HL-60/S4 treated with retinoic acid at 250 ng/mL for 4 days and 3 days (cell line): ENCODE measurements around the gene HDAC8.

ENCODE experiments used
- in situ Hi-C: fragments of 300-500 bp; cut with MboI; formaldehyde crosslinking; loops from 2 replicates; pipeline ENCODE4 v1.7.0; 2022; ENCODE audit warnings: low sequenced_read_pairs

HDAC8 gene

GRCh38 chrX:72340041-72340440, 232.6 kb downstream of the HDAC8 start:
- in situ Hi-C loops = no loop called here

DNA sequence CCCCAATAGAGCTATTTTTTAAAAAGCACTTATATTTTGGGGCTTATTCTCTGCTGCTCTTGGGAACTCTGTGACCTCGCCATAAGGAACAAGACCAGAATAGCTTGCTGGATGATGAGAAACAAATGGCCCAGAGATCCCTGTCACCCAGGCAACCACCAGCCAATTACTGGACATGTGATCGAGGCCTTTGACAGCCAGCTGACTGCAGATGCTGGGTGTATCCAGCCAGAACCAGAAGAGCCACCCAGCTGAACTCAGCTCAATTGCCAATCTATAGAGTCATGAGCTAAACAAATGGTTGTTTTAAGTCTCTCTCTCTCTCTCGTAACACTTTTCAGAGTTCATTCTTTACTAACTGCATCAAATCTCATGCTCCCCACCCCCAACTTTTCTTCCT, 242.5 kb downstream of the HDAC8 start:
- in situ Hi-C loops = no loop called here

GRCh38 chrX:72326605-72327300, 245.9 kb downstream of the HDAC8 start:
- in situ Hi-C loops = no loop called here

DNA sequence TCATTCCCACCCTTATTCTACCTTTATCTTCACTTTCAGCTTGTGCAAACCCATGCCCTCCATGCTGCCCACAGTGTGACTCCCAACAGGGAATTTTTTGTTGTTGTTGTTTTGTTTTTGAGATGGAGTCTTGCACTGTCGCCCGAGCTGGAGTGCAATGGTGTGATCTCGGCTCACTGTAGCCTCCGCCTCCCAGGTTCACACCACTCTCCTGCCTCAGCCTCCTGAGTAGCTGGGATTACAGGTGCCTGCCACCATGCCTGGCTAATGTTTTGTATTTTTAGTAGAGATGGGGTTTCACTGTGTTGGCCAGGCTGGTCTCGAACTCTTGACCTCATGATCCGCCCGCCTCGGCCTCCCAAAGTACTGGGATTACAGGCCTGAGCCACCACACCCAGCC, 253.0 kb downstream of the HDAC8 start:
- in situ Hi-C loops = loop anchor here (25.0 kb wide), 1 partner anchor 218 kb away; no protein-coding TSS in a partner anchor

DNA sequence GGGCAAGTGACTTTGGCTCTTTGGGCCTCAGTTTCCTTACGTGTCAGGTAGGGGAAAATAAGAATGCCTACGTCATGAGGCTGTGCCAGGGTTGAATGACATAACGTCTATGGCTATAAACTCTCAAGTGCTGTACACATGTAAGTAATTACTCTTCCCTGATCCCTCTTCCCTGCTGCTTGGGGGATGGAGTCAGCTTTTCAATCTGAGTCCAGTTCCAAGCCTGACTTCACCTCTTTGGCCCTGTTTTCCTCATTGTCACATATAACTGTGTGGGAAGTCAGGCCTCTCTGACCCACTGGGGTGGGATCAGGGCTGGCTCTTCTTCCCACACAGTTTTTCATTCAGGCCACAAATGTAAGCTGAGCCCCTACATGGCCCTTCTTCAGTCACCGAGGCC, 255.5 kb downstream of the HDAC8 start:
- in situ Hi-C loops = loop anchor here (25.0 kb wide), 1 partner anchor 220 kb away; no protein-coding TSS in a partner anchor

DNA sequence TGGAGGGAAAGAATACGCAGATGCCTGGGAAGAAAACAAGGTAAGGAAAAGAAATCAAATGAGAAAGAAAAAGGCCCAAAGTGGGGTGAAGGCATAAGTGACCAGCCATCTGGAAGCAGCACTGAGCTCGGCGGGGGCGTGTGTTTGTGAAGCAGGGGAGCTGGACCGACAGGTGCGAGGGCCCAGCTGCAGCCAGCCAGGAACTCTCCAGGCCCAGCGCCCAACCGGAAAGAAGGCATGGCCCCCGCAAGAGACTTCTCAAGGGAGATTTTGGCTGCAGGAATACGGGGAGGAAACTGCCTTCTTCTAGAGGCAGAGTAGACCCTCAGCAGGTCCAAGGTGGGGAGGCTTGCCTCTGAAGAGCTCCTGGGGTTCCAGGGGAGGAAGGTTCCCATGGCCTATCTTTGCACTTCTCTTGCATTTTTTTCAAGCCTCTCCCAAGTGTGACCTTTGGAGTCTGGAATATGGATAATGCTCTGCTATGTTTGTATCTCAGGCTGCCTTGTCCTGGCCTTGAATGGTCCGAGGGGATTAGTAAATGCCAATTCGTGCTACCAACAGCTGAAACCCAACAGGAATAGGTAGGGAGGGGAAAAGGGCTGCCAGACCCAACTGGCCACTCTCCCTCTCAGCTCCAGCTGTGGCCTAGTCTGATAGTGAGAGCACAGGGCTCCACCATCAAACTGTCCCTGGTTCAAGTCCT, 256.1 kb downstream of the HDAC8 start:
- in situ Hi-C loops = loop anchor here (25.0 kb wide), 1 partner anchor 221 kb away; no protein-coding TSS in a partner anchor

GRCh38 chrX:72314881-72315280, 257.8 kb downstream of the HDAC8 start:
- in situ Hi-C loops = loop anchor here (25.0 kb wide), 1 partner anchor 222 kb away; no protein-coding TSS in a partner anchor

DNA sequence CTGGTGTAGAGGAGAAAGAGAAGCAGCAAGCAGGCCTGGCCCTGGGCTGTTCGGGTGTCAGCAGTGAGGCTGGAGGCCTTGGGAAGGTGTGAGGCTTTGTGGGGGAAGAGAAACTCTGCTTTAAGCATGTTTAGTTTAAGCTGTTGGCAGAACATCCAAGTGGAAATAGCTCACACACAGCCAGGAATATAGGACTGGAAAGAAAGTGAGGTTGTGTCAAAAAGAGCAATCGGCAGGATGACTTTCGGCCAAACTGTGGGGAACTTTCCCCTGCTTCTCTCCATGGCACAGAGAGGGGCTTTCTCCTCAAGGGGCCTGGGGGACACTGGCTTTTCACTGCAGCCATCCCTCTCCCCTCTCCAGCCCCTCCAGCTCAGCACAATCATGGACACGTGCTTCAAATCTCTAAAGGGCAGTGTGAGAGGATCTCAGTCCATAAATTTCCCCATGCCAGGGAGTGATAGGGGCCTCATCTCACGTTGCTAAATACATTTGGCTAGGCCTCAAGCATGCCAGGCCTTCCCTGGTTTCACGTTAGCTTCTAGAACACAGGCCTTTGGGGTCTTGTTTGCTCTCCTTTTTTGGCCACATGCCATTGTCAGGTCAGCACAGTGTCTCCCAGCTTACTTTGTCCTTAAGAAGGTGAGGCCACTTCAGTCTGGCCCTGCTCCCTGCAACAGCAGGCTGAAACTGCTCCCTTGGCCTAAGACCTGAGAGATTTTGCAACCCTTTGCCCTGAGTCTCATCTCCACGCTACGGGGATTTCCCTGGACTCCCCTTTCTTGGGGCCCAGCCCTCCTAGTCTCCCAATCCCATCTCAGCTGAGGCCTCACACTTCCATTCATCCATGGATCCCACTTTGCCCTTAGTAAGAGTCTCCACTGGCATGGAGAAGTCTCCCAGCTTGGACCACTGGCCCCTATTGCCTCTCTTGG, 258.7 kb downstream of the HDAC8 start:
- in situ Hi-C loops = loop anchor here (25.0 kb wide), 1 partner anchor 223 kb away; no protein-coding TSS in a partner anchor

DNA sequence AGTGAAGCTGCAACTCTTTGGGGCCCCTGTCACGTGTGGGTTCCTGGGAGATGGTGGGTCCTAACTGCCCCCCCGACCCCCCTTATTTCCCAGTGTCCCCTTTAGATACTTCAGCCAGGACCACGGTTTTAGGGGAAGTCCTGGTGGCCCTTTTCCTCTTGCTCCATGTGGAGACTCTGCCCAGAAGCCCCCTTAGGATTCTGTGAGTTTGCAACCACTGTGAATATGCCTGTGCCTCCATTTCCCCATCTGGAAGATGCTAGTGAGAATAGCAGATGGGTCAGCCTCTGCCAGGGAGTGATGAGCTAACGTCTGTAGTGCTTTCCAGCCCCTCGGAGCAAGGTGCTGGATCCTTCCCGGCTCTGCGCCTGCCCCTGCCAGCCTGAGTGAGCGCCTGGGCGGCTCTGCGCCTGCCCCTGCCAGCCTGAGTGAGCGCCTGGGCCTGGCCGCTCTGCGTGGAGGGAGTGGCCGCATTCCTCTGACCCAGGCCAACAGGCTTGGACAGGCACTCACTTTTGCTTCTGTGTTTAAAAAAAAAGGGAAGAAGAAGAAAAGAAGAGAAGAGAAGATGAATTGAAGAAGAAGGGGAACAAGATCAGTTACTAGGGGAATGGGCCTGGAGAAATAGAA, 260.2 kb downstream of the HDAC8 start:
- in situ Hi-C loops = loop anchor here (25.0 kb wide), 1 partner anchor 225 kb away; no protein-coding TSS in a partner anchor

DNA sequence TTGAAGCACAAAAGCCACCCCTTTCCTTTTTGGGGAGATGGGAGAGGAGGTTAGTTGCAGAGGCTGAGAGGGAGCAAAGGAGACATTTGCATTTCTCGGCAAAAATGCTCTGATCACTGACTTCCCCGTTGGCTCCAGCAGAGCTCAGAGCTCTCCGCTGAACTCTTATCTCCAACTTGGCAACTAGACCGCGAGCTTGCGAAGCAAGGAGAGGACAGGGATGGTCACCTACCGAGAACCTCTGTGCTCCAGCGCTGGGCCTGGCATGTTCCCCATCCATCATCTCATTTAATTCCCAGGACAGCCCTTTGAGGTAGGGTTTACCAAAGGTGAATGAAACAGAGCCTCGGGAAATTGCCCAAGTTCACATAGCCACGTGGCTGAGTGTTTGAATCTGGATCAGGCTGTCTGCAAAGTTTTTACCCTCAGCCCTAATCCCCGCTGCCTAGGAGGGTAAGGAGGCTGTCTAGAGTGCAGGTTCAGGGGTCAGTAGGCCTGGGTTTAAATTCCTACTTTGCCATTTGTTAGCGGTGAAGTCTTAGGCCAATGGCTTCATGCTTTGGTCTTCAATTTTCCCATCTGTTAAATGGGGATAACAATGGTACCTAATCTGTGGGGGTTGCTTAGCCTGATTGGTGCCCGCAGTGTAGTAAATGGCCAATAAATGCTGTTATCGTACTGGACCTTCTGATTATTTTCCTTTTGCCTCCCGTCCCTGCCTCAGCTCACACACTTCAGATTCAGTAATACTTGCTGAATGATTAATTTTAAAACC, 263.2 kb downstream of the HDAC8 start:
- in situ Hi-C loops = loop anchor here (25.0 kb wide), 1 partner anchor 228 kb away; no protein-coding TSS in a partner anchor

- in situ Hi-C loops = loop anchor here (25.0 kb wide), 1 partner anchor 229 kb away; no protein-coding TSS in a partner anchor
Observed at GRCh38 chrX:72308566-72309296, 263.9 kb downstream of the HDAC8 start.

GRCh38 chrX:72308209-72308565, 264.5 kb downstream of the HDAC8 start:
- in situ Hi-C loops = loop anchor here (25.0 kb wide), 1 partner anchor 229 kb away; no protein-coding TSS in a partner anchor

DNA sequence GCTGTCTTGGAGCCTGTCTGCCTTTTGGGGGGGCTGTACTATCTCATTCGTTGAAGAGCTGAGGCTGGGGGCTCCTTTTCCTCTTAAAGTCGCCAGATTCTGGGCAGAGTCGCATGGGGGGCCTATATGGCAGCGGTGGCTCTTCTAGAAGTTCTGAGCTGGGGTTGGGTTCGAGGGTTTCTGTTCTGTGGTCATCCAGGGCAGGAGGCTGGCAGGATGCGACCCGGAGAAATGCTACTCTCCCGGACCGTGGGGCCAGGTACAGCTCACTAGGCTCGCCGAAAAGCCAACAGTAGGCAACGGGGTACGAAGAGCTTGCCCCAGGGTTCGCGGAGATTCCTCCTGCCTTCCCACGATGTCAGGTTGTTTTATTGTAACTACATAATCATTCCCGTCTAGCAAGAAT, 265.0 kb downstream of the HDAC8 start:
- in situ Hi-C loops = loop anchor here (25.0 kb wide), 1 partner anchor 230 kb away; no protein-coding TSS in a partner anchor

DNA sequence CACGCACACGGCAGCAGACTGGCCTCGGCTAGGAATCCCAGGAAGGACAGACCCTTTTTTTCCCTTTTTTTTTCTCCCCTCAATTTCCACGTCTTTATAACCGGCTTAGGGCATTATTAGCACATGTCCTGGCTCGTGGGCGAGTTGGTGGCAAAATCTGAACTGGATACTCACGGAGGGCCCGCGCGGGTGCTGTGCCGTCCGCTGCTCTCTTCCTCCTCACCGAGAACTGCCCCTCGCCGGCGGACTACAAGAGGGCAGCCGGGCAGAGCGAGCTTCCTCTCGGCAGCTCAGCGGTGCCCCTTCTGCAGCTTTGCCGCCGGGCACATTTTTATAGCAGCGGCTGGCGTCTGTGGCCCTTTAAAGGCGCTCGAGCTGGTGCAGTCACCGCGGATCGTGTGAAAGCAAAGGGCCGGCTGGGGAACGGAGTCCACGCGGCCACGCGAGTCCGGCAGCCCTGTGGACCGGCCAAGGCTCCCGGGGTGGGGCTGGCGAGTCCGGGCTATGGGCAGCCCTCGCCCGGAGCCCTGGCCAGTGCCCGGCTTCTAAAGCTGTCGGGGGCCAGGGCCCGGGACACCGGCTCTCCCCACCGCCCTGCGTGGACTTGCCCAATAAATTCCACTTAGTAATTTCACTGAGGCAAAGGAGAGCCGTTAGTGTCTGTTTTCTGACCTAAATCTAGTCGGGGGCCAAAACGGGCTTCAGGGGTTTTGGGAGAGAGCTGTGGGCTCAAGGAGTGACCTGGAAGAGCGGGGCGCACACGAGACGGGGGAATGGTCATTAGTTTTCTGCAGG, 265.6 kb downstream of the HDAC8 start:
- in situ Hi-C loops = loop anchor here (25.0 kb wide), 1 partner anchor 230 kb away; no protein-coding TSS in a partner anchor

DNA sequence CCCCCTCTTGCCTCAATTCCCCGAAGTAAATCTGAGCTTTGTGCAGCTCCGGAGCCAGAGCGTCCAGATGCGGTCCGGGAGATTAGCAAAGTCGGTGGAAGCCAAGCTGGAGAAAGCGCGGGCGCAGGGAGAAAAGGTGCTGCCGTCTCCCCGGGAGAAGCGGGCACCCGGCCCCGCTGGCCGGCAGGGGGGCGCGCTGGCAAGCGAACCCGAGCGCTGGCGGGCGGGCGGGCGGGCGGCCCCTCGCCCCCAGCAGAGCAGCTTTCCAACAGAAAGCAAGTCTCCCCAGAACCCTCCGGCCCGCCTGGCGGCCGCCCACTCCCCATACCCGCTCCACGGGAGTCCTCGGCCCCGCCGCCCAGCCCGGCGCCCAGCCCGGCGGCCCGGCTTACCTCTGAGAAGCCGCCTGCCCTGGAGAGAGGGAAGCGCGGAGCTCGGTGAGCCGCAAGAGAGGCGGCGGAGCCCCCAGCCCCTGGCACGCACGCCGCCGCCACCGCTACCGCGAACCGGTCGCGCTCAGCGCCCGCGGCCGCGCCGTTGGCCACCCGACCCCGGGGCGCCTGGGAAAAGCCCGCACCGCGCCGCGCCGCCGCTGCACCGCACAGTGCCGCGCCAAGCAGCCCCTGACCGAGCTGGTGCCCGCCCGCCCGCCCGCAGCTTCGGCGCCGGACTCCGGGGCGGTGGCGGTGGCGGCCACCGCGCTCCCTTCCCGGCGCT, 266.4 kb downstream of the HDAC8 start:
- in situ Hi-C loops = loop anchor here (25.0 kb wide), 1 partner anchor 231 kb away; no protein-coding TSS in a partner anchor

GRCh38 chrX:72305286-72306084, 267.2 kb downstream of the HDAC8 start, which contains the start of gene CITED1:
CITED1 (minus strand) TSS chrX:72305914; CDS start chrX:72302869, 3,045 bp downstream.
- in situ Hi-C loops = loop anchor here (25.0 kb wide), 1 partner anchor 232 kb away; no protein-coding TSS in a partner anchor
